Mucosa of descending colon (tissue), 3 donors: Measurements from ENCODE around the gene KIRREL3. TPM values are rescaled to one million over a fixed set of nuclear protein-coding genes. Genes with fewer than 3 reads are reported as not detected.

Source experiments
- ATAC-seq: fragments of 200-7000 bp; cut with Tn5 transposase; one replicate; pipeline ENCODE4 v1.9.1; 2020; ENCODE audit warnings: mild to moderate bottlenecking, moderate library complexity
- DNase-seq, 3 donors: peaks; one replicate each; pipeline ENCODE4 v3.0.0-alpha.2; 2020
- H3K36me3 ChIP-seq: fragments of 200-600 bp; one replicate; pipeline ENCODE4 v1.8.0; 2021; ENCODE audit warnings: low read depth, mild to moderate bottlenecking
- H3K4me1 ChIP-seq: fragments of 200-600 bp; one replicate; pipeline ENCODE4 v1.8.0; 2021; ENCODE audit warnings: low read depth, mild to moderate bottlenecking
- H3K4me3 ChIP-seq: fragments of 200-600 bp; one replicate; pipeline ENCODE4 v1.8.0; 2021; ENCODE audit warnings: mild to moderate bottlenecking
- H3K9me3 ChIP-seq: fragments of 200-600 bp; one replicate; pipeline ENCODE4 v1.8.0; 2021; ENCODE audit warnings: mild to moderate bottlenecking
- intact Hi-C, 2 donors: fragments of 100-400 bp; cut with DNase I in 1 of 2; cut with micrococcal nuclease in 1 of 2; formaldehyde crosslinking; loops; one replicate each; pipeline versions ENCODE4 v1.11.0 to v1.11.1; 2022; cut with DNase I, micrococcal nuclease
- total RNA-seq, 3 donors: library from RNA; stranded (reverse); fragmentation: NEBNext Ultra II Directional in 2 of 3; extraction: Animal tissue kit (Norgen Biotek cat#: 25700) in 2 of 3; gene quantifications; one replicate each; pipeline versions ENCODE4 v1.2.1 to v1.2.4, GENCODE V29; 2021 to 2023
- TF ChIP-seq, protein P1 (sequence below): fragments of 200-600 bp; IDR thresholded peaks from one replicate; pipeline ENCODE4 v1.8.0; 2022; ENCODE audit warnings: antibody characterized with exemption, mild to moderate bottlenecking
- donor health status: DM: no; HTN: no; CAD: no; lungs with moderate emphysema.
- donor health status: DM: no; HTN: no; CAD: no.
- donor health status: DM: no; HTN: yes; CAD: no.

The KIRREL3 gene
- total RNA-seq, 3 donors from 2014 or later = 0.23 to 2.4 (median 0.70) TPM

DNA sequence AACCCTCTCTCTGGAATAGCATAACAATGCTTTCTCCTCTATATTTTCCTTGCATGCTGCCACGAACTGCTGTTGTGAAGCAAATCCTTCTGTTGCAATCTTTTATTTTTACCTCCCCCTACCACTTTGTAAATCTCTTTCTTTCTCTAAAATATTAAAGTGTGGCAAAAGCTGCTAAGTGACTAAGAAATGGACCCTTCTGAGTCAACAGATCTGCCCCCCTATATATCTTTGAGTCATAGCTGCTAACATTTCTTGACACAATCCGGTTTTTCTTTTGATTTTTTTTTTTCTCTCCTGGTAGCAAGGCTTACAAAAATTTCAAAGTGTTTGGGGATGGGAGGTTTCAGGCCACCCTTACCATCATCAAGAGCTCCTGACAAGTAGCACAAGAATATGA is 39.0 kb upstream of the KIRREL3 start:
- no peak for ATAC-seq
- TF ChIP-seq, protein P1, sequence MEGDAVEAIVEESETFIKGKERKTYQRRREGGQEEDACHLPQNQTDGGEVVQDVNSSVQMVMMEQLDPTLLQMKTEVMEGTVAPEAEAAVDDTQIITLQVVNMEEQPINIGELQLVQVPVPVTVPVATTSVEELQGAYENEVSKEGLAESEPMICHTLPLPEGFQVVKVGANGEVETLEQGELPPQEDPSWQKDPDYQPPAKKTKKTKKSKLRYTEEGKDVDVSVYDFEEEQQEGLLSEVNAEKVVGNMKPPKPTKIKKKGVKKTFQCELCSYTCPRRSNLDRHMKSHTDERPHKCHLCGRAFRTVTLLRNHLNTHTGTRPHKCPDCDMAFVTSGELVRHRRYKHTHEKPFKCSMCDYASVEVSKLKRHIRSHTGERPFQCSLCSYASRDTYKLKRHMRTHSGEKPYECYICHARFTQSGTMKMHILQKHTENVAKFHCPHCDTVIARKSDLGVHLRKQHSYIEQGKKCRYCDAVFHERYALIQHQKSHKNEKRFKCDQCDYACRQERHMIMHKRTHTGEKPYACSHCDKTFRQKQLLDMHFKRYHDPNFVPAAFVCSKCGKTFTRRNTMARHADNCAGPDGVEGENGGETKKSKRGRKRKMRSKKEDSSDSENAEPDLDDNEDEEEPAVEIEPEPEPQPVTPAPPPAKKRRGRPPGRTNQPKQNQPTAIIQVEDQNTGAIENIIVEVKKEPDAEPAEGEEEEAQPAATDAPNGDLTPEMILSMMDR = no peak
- Histone ChIP-seq H3K9me3 (no peaks in the 10 kb centered on the region), H3K4me1 (no peaks in the 10 kb centered on the region), H3K4me3 (no peak overlapping the region), H3K36me3 (no peaks in the 10 kb centered on the region)
- intact Hi-C loops = no loop called here
- DNase-seq = no peak

DNA sequence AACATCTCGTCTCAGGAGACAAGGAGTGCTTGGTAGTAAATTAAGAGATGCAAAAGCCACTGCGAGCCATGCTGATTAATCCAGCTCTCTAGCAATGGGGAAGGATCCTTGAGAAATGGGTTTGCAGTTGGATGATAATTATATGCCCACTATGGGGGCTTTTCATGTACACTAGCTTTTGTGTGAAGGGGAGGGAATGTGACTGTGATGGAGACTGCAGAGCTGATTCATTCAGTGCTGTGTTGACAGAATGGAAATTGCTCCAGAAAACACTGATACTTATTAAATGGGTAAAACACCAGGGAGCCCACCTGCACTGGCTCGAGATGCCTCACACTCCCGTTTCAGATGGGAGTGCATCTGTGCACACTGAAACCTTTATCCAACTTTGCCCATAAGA is 37.0 kb upstream of the KIRREL3 start:
- no peak for ATAC-seq
- TF ChIP-seq, protein P1 = no peak
- no peaks in the 10 kb centered on the region for H3K9me3 ChIP-seq
- intact Hi-C loops = no loop called here
- DNase-seq = no peak
- H3K4me3 ChIP-seq = no peak overlapping the region
- no peaks in the 10 kb centered on the region for H3K4me1 ChIP-seq
- no peaks in the 10 kb centered on the region for H3K36me3 ChIP-seq

DNA sequence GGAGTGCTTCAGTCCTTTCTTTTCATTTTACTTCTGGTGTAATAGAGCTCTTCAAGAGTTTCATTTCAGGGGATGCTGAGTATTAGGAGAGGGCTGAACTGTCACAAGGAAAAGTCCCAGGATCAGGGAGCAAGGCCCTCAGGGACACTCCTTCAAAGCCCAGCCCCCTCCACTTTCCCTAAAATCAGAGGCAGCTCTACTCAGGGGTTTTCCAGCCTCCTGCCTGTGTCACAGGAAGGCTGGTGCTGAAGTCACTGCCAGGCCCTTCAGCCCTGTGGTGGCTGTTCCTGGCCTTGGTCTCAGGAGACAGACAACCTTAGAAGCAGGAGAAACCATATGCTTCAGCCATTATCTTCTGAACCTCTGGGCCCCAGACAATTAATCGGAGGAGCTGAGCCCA is 36.4 kb upstream of the KIRREL3 start:
- DNase-seq (no peak), ATAC-seq (no peak)
- Histone ChIP-seq H3K4me1 (no peaks in the 10 kb centered on the region), H3K36me3 (no peaks in the 10 kb centered on the region), H3K9me3 (no peaks in the 10 kb centered on the region), H3K4me3 (no peak overlapping the region)
- intact Hi-C loops = no loop called here
- TF ChIP-seq, protein P1 = no peak

DNA sequence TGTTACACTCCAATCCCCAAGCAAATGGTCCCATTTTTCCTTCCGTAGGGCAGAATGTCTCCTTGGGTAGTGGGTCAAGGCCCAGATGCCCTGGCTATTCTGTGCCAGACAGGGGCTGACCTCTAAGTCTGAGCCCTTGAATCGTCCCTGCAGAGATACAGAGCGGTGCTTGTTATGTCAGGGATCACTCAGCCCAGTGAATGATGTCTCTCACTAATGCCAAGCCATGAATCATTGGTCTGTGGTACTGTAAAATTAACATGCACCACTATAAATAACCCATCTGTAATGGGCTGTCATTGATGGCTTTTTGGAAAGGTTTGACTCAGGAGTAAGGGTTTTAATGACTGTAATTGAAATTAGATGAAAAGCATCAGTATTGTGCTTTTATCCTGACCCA is 35.3 kb upstream of the KIRREL3 start:
- TF ChIP-seq, protein P1 = no peak
- Histone ChIP-seq H3K9me3 (no peaks in the 10 kb centered on the region), H3K4me1 (no peaks in the 10 kb centered on the region), H3K4me3 (no peak overlapping the region), H3K36me3 (no peaks in the 10 kb centered on the region)
- DNase-seq (no peak), ATAC-seq (no peak)
- intact Hi-C loops = no loop called here

DNA sequence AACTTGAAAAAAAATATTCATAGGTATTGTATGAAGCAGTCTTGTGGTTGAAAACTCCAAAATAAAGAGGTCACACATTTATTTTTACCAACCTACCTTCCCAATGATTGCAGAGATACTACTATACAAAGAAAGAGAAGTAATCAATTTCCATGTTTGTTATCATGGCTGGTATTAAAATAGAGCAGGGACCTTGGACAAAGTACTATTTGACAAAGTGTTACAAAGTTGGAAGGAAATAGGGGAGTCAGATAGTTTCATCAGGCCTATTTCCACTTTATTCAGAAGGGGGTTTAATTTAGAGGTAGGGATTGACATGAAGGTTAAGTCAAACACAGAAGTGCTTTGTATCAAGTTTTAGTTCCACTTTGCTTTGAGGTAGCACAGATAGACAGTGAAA is 34.4 kb upstream of the KIRREL3 start:
- ATAC-seq = no peak
- H3K36me3 ChIP-seq = no peaks in the 10 kb centered on the region
- no peaks in the 10 kb centered on the region for H3K4me1 ChIP-seq
- DNase-seq = no peak
- H3K4me3 ChIP-seq = no peak overlapping the region
- H3K9me3 ChIP-seq = no peaks in the 10 kb centered on the region
- intact Hi-C loops = no loop called here
- TF ChIP-seq, protein P1 = no peak

DNA sequence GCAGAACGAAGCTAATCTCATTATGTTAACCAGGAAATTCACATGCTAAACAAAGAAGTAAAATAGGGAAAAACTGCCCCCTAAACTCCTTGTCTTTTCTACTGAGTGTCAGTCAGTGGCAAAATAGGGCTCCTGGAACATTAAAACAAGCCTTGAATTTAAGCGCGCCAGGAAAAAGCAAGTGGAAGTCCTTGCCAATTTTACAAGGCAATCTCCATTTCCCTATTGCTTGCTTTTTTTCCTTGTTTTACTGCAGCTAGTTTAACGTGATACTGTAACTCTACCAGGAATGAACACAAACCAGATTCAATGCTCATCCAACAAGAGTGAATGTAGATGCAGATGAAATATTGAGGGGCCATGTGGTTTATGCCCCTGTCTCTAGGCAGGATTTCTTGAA is 28.1 kb upstream of the KIRREL3 start:
- TF ChIP-seq, protein P1 = no peak
- Histone ChIP-seq H3K9me3 (no peaks in the 10 kb centered on the region), H3K36me3 (no peaks in the 10 kb centered on the region), H3K4me1 (no peaks in the 10 kb centered on the region), H3K4me3 (no peak overlapping the region)
- peak; percentile 42 for ATAC-seq
- intact Hi-C loops = no loop called here
- DNase-seq = no peak
